ENCODE measurements around the gene LDLRAD4. TPM values are rescaled to one million over a fixed set of nuclear protein-coding genes. Genes with fewer than 3 reads are reported as not detected.
A peak's percentile ranks its signal among the peaks of the same experiment; 100 is the strongest.

LDLRAD4 gene
- total and polyA plus RNA-seq, 2 experiments from 2014 or later, result 0.73 to 1.9 TPM

- peaks cover 28% of the 10 kb centered on the region for H3K4me1 ChIP-seq (ENCODE audit: insufficient read depth)
- H3K27me3 Mint-ChIP-seq (ENCODE audit: insufficient read depth, low read depth, poor library complexity), result peaks cover 42% of the 10 kb centered on the region
- TF ChIP-seq ZNF114 (CRISPR knock-in tag; IDR thresholded peaks at IDR 0.05), result no peak
- no peak for TF ChIP-seq CREB1 (CRISPR knock-in tag; IDR thresholded peaks at IDR 0.05; ENCODE audit: low read depth)
- no peak for TF ChIP-seq JUNB (IDR thresholded peaks at IDR 0.05; ENCODE audit: unreplicated experiment)
- no peak for TF ChIP-seq CTCF (conservative IDR thresholded peaks at IDR 0.05; ENCODE audit: low read depth in 2 of 2)
- no peak for TF ChIP-seq ZNF331 (CRISPR knock-in tag; IDR thresholded peaks at IDR 0.05; ENCODE audit: low read depth)
These were observed 1.1 kb downstream of the LDLRAD4 start for GRCh38 chr18:13219593-13220159.

GRCh38 chr18:13220361-13220991 is 1.9 kb downstream of the LDLRAD4 start:
- no peaks in the 10 kb centered on the region for H4K20me1 ChIP-seq (replicated peaks; ENCODE audit: insufficient read depth)
- no peak overlapping the region for H3K27ac Mint-ChIP-seq
- peaks cover 38% of the 10 kb centered on the region for H3K27me3 Mint-ChIP-seq (ENCODE audit: insufficient read depth, low read depth, poor library complexity)
- no peaks in the 10 kb centered on the region for H3K9me2 ChIP-seq (ENCODE audit: insufficient read depth)
- H3K36me3 Mint-ChIP-seq (ENCODE audit: low read depth), result no peaks in the 10 kb centered on the region; the same call in 2 of the 3 replicates
- H3K4me3 Mint-ChIP-seq, result no peak overlapping the region
- peaks cover 2% of the 10 kb centered on the region; the same call in 1 of the 3 replicates for H3K9me3 Mint-ChIP-seq
- no peaks in the 10 kb centered on the region; the same call in 1 of the 2 replicates for H3F3A ChIP-seq (replicated peaks; ENCODE audit: low read depth)
- no peak for ATAC-seq
- DNase-seq (ENCODE audit: low spot score), result no peak
- H3K36me3 ChIP-seq (ENCODE audit: insufficient read depth), result no peaks in the 10 kb centered on the region
- no peak overlapping the region for H3K4me2 ChIP-seq
- peaks cover 45% of the 10 kb centered on the region for H3K27me3 ChIP-seq (ENCODE audit: insufficient read depth)
- H3K4me1 ChIP-seq (ENCODE audit: insufficient read depth), result peaks cover 28% of the 10 kb centered on the region
- H3K4me1 Mint-ChIP-seq, result peaks cover 24% of the 10 kb centered on the region
- H3K27ac ChIP-seq (ENCODE audit: low read depth), result no peak overlapping the region
- no peak overlapping the region for H2AFZ ChIP-seq
- no peak overlapping the region for H3K4me3 ChIP-seq
- no peaks in the 10 kb centered on the region for H3K79me2 ChIP-seq (replicated peaks; ENCODE audit: insufficient read depth)
- no peak for TF ChIP-seq ZNF114 (CRISPR knock-in tag; IDR thresholded peaks at IDR 0.05)
- no peak for TF ChIP-seq POLR2AphosphoS5 (IDR thresholded peaks at IDR 0.05; ENCODE audit: low read depth)
- no peak for TF ChIP-seq ETS1 (IDR thresholded peaks at IDR 0.05)
- no peak for TF ChIP-seq EZH2phosphoT487 (IDR thresholded peaks at IDR 0.05; ENCODE audit: unreplicated experiment)
- no peak for TF ChIP-seq ZNF331 (CRISPR knock-in tag; IDR thresholded peaks at IDR 0.05; ENCODE audit: low read depth)
- TF ChIP-seq ZNF462 (CRISPR knock-in tag; IDR thresholded peaks at IDR 0.05), result no peak
- TF ChIP-seq CREB1 (CRISPR knock-in tag; IDR thresholded peaks at IDR 0.05; ENCODE audit: low read depth), result no peak
- no peak for TF ChIP-seq EZH2 (IDR thresholded peaks at IDR 0.05; ENCODE audit: low read depth, unreplicated experiment)
- no peak for TF ChIP-seq NANOG (IDR thresholded peaks at IDR 0.05; ENCODE audit: borderline replicate concordance)

More at GRCh38 chr18:13219593-13220159, 1.1 kb downstream of the LDLRAD4 start:
- no peak for ATAC-seq
- Histone ChIP-seq H3K79me2 (replicated peaks; ENCODE audit: insufficient read depth) (no peaks in the 10 kb centered on the region), H4K20me1 (replicated peaks; ENCODE audit: insufficient read depth) (no peaks in the 10 kb centered on the region), H3K27ac (ENCODE audit: low read depth) (no peak overlapping the region), H3K9me2 (ENCODE audit: insufficient read depth) (no peaks in the 10 kb centered on the region), H3K27me3 (ENCODE audit: insufficient read depth) (peaks cover 53% of the 10 kb centered on the region), H3K36me3 (ENCODE audit: insufficient read depth) (no peaks in the 10 kb centered on the region; the same call in 1 of the 2 replicates), H3F3A (replicated peaks; ENCODE audit: low read depth) (no peaks in the 10 kb centered on the region; the same call in 1 of the 2 replicates), H3K4me3 (peak overlapping the region; percentile 74), H3K4me2 (peak overlapping the region; percentile 97), H2AFZ (no peak overlapping the region)
- H3K27ac Mint-ChIP-seq, result no peak overlapping the region
- peak overlapping the region; percentile 70 for H3K4me3 Mint-ChIP-seq
- DNase-seq (ENCODE audit: low spot score), result no peak
- H3K4me1 Mint-ChIP-seq, result peaks cover 24% of the 10 kb centered on the region
- H3K36me3 Mint-ChIP-seq (ENCODE audit: low read depth), result no peaks in the 10 kb centered on the region; the same call in 2 of the 3 replicates
- H3K9me3 Mint-ChIP-seq, result peaks cover 2% of the 10 kb centered on the region; the same call in 1 of the 3 replicates

Data from GM23338 (cell line).